Fibroblast of skin of scalp (primary cell): ENCODE results near the gene TNFRSF18.

Source experiments
- DNase-seq: peaks from one replicate; pipeline ENCODE4 v3.0.0-alpha.2; 2013

The TNFRSF18 gene

GRCh38 chr1:1175221-1176062 is 30.9 kb downstream of the TNFRSF18 start:
- no peak for DNase-seq

- no peak for DNase-seq
Observed at GRCh38 chr1:1173793-1174415, 32.5 kb downstream of the TNFRSF18 start, which contains the start of gene TTLL10. TSS of gene TTLL10 (plus strand) at chr1:1173880. CDS start at chr1:1179216, 5,336 bp downstream.

DNA sequence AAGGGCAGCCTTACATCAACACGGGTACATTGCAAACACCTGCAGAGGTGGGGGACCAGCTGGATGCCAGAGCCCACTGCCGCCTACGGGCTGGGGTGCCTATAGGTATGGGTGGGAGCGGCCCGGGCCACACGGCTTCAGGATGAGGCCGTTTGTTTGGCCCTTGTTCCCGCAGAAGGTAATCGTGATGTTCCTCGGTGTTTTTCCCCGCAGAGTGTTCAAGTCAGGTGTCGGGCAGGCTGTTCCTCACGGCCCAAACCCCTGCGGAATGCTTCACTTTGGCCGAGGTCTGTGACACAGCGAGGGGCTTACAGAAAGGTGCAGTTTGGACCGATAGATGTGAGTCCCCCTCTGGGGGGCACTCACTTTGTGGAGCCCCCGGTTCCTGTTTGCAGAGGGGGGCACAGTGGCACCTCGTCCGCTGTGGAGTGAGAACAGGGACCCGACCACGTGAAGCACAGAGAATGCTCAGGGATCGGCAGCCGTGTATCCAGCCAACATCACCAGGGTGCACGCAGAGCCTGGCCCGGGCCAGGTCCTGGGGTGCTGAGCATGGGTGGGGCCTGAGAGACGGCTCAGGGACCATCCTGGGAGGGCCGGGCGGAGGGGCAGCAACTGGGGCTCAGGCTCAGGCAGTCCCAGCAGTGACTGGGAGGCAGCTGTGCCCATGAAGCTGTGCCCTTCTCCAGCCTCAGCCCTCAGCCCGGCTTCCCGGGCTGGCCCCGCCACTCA is 33.2 kb downstream of the TNFRSF18 start:
- DNase-seq: no peak

- DNase-seq: no peak
Observed at GRCh38 chr1:1171546-1172340, 34.6 kb downstream of the TNFRSF18 start.

DNA sequence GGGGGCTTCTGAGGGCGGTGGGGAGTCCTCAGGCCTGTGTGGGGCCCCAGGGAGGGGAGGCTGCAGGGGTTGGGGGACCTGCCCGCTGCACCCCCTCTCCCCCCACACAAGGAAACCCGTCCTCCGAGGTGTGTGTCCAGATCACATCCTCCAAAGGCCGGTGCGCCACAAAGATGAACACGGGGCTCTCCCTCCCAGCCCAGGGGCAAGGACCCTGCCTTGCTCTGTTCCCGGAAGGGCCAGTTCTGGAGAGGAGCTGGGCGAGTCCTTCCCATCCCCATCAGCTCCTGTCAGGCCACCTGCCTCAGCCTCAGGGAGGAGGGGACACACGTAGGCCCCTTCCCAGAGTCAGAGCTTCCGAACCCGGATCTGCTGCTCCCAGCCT is 35.2 kb downstream of the TNFRSF18 start:
- DNase-seq: no peak

DNA sequence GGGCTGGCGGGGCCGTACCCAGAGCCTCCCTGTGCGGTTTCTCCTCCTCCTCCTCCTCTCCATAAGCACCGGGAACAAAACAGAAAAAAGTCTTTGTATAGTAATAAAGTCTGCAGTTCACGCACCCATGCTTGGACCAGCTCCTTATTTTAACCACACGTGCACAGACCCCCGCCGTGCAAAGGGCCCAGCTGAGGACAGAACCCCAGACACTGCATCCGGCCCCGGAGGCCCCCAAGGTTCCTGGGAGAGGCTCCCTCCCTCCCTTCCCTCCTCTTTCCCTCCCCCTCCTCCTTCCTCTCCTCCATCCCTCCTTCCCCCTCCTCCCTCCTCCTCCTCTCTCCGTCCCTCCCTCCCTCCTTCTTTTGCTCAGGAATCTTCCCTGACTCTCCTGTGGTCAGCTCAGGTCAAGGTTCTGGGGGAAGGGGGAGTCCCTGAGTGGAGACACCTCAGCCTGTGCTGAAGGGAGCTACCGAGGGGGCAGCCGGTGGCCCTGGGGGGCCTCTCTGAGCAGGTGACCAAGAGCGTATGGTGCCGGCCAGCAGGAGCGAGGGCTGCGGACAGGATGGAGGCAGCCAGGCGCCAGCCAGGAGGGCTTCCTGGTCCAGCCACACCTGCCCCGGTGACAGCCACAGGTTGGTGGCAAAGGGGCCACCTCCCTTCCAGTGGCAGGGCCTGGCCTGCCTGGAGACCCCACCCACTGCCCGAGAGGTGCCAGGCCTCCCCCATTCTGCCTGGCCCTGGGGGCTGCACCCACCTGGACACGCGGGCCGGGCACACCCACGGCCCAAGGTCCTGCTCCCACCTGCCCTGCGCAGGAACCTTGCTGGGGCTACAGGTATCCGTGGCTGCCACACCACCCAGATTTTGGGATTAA is 35.9 kb downstream of the TNFRSF18 start:
- DNase-seq: no peak

- no peak for DNase-seq
Observed at GRCh38 chr1:1169429-1170214, 36.8 kb downstream of the TNFRSF18 start.

DNA sequence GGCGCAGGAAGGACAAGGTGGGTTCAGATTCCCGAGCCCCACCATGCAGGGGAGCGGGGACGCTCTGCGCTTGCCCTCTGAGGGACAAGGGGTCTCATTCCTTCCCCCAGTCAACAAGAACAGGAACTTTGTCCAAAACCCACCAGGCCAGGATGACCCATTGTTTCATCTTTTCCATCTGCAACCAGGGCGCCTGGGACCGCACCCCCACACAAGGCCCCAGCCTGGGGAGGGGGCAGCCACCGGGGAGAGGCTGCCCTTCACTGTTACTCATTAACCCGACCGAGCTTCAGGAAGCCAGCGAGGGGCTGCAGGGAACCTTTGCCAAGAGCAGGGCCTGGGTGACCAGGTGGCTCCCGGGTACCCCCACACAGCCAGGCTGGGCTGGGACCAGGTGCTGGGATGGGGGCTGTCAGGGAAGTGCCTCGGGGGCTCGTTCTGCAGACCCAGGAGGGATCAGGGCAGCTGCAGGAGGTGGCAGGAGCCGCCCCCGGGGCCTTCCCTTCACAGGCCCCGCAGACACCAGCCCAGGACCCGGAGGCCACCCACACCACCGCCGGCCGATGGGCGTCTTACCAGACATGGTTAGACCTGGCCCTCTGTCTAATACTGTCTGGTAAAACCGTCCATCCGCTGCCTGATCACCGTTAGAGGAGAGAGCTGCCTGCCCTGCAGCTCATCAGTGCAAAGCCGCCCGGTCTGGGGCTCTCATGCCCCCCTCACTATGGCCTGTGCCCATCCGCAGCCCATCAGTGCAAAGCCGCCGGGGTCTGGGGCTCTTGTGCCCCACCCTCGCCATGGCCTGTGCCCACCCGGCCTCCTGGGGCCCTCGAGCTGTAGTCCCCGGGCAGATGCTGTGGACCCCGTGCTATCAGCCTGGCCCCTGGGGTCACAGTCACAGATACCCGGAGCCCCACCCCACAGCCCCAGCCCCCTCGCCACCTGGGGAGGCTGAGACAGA is 37.7 kb downstream of the TNFRSF18 start:
- no peak for DNase-seq

DNA sequence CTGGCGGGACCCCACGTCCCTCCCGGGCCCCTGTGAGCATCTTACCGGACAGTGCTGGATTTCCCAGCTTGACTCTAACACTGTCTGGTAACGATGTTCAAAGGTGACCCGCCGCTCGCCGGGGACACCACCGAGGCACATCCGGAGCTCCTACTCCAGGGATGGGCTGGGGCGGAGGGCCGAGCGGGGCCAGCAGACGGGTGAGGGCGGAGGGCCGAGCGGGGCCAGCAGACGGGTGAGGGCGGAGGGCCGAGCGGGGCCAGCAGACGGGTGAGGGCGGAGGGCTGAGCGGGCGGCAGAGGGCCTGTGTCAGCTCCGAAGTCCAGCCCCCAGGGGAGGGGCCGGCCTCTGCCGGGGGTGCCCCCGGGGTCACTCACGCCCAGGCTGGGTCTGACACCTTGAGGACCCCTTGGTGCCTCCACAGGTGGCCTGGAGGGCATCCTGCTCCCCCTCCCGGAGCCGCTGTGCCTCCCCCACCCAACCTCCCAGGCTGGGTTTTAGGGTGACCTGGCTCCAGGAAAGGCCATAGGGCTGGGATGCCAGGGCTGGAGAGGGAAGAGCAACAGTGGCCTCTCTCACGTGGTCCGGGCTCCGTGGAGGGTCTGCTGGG is 38.4 kb downstream of the TNFRSF18 start:
- DNase-seq: no peak

- DNase-seq: no peak
Observed at GRCh38 chr1:1167398-1167821, 39.0 kb downstream of the TNFRSF18 start.

DNA sequence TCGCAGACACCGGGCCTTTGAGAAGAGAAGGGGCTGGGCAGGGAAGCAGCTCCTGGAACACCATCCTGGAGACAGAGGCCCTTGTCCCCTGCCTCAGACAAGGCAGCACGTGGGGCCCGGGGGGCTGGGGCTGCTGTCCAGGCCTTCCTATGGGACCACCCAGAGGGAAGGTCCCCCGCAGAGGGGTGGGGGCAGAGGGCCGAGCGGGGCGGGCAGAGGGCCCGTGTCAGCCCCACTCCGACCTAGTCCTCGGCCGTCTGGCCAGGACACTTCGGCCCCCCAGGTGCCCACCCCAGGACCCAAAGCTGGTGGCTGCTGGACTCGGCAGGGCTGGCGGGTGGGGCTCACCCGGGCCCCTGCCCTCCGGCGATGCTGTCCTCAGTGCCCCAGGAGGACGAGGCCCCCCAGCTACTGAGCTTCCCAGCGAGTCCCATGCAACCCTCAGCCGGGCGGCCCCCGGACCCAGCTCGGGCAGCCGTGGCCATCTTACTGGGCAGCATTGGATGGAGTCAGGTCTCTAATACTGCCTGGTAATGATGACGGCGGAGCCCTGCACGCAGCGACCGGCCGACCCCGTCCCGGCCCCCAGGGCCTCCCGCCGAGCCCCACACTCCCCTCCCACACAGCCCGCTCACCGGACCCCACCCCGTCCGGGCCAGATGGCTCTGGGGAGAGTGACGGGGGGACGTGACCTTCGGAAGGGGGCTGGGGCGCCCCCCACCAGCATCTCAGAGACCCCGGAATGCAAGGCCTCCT is 39.6 kb downstream of the TNFRSF18 start:
- DNase-seq: no peak

GRCh38 chr1:1165900-1166421 is 40.4 kb downstream of the TNFRSF18 start:
- DNase-seq: no peak

GRCh38 chr1:1165485-1165884 is 40.9 kb downstream of the TNFRSF18 start:
- no peak for DNase-seq

GRCh38 chr1:1164701-1165451 is 41.5 kb downstream of the TNFRSF18 start:
- no peak for DNase-seq

- DNase-seq: no peak
Observed at GRCh38 chr1:1164361-1164700, 42.1 kb downstream of the TNFRSF18 start.

DNA sequence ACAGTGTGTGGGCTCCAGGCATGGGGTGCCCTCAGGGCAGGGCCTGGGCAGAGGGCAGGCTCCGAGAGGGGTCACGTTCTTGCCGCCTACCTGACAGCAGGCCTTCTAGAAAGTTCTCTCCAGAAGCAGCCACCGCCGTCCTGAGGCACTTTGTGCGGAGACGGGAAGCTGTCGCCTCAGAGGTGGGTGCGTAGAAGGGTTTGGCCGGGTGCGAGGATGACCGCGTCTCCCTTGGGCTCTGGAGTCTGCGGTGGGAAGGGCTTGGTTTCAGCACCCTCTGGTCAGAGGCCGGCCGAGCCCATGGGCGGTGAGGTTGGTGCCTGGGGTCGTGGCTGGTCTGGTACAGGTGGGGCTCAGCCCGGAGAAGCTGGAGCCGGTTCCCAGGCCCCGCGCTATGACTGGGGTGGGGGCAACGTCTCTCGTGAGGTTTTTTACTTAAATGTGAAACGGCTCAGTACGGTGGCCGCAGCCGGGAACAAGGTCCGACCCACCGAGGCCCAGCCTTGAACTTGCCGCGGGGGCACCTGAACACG is 42.8 kb downstream of the TNFRSF18 start:
- no peak for DNase-seq
